ENCODE measurements around the gene TBRG4. TPM values are rescaled to one million over a fixed set of nuclear protein-coding genes. Genes with fewer than 3 reads are reported as not detected.

Gene TBRG4
- polyA plus RNA-seq, 1 donor from 2014 or later: 52.8 TPM

GRCh38 chr7:45065031-45065995, 46.2 kb downstream of the TBRG4 start:
- Histone ChIP-seq H4K20me1 (ENCODE audit: insufficient read depth) (no peaks in the 10 kb centered on the region), H3K9me2 (ENCODE audit: insufficient read depth, low read length) (no peaks in the 10 kb centered on the region), H3F3A (ENCODE audit: insufficient read depth, low read length, poor library complexity, severe bottlenecking) (no peaks in the 10 kb centered on the region), H3K4me2 (ENCODE audit: low read length) (no peak overlapping the region), H3K4me3 (ENCODE audit: low read length) (no peak overlapping the region), H3K79me2 (replicated peaks; ENCODE audit: insufficient read depth, low read length) (no peaks in the 10 kb centered on the region), H3K36me3 (ENCODE audit: insufficient read depth, low read length) (no peaks in the 10 kb centered on the region), H3K27ac (ENCODE audit: low read length) (no peak overlapping the region), H3K9me3 (ENCODE audit: low read length) (no peaks in the 10 kb centered on the region), H2AFZ (ENCODE audit: low read depth, low read length) (no peak overlapping the region), H3K9ac (ENCODE audit: low read length) (no peak overlapping the region), H3K27me3 (ENCODE audit: insufficient read depth, low read depth, low read length) (no peaks in the 10 kb centered on the region)
- TF ChIP-seq EZH2 (IDR thresholded peaks at IDR 0.05; ENCODE audit: borderline replicate concordance, insufficient read depth, low read length, poor library complexity, severe bottlenecking) (no peak), MXI1 (conservative IDR thresholded peaks at IDR 0.05; ENCODE audit: poor library complexity, severe bottlenecking) (no peak), POLR2AphosphoS5 (IDR thresholded peaks at IDR 0.05) (no peak), REST (IDR thresholded peaks at IDR 0.05; ENCODE audit: borderline replicate concordance) (no peak), SMC3 (conservative IDR thresholded peaks at IDR 0.05; ENCODE audit: poor library complexity) (no peak), TAF1 (IDR thresholded peaks at IDR 0.05; ENCODE audit: low read depth) (no peak)

DNA sequence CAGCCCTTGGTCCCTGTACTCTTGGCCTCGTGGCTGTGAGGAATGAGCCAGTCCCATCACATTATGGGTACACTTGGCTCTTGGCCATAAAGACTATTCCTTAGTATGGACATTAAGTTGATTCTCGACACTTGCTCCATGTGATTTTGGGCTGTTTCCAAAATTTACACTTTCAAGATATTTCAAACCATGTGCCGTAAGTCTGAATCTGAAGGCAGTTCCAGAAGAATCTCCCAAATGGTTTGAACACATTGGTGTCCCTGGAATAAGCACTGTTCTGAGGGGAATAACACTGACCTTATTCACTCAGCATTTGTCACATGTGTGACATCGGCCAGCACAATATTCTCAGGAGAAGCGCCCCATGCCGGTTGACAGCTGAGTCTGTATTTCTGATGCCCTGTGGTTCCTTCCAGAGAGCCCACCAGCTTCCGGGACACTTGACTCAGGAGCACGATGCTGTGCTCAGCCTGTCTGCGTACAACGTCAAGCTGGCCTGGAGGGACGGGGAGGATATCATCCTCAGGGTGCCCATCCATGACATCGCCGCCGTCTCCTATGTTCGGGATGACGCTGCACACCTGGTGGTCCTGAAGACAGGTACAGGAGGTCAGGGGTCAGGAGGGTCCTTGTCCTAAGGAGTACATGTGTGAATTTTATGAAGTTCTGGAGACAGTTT, 47.3 kb downstream of the TBRG4 start:
- no peaks in the 10 kb centered on the region for H3K36me3 ChIP-seq (ENCODE audit: insufficient read depth, low read length)
- no peaks in the 10 kb centered on the region for H3F3A ChIP-seq (ENCODE audit: insufficient read depth, low read length, poor library complexity, severe bottlenecking)
- H3K79me2 ChIP-seq (replicated peaks; ENCODE audit: insufficient read depth, low read length): no peaks in the 10 kb centered on the region
- TF ChIP-seq REST (IDR thresholded peaks at IDR 0.05; ENCODE audit: borderline replicate concordance): no peak
- TF ChIP-seq EP300 (conservative IDR thresholded peaks at IDR 0.05; ENCODE audit: poor library complexity, severe bottlenecking): no peak
- TF ChIP-seq, protein P1, sequence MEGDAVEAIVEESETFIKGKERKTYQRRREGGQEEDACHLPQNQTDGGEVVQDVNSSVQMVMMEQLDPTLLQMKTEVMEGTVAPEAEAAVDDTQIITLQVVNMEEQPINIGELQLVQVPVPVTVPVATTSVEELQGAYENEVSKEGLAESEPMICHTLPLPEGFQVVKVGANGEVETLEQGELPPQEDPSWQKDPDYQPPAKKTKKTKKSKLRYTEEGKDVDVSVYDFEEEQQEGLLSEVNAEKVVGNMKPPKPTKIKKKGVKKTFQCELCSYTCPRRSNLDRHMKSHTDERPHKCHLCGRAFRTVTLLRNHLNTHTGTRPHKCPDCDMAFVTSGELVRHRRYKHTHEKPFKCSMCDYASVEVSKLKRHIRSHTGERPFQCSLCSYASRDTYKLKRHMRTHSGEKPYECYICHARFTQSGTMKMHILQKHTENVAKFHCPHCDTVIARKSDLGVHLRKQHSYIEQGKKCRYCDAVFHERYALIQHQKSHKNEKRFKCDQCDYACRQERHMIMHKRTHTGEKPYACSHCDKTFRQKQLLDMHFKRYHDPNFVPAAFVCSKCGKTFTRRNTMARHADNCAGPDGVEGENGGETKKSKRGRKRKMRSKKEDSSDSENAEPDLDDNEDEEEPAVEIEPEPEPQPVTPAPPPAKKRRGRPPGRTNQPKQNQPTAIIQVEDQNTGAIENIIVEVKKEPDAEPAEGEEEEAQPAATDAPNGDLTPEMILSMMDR (IDR thresholded peaks at IDR 0.05; ENCODE audit: poor library complexity, severe bottlenecking): no peak
- TF ChIP-seq SMC3 (conservative IDR thresholded peaks at IDR 0.05; ENCODE audit: poor library complexity): no peak
- TF ChIP-seq TAF1 (IDR thresholded peaks at IDR 0.05; ENCODE audit: low read depth): no peak
- TF ChIP-seq POLR2AphosphoS5 (IDR thresholded peaks at IDR 0.05): no peak
- TF ChIP-seq EZH2 (IDR thresholded peaks at IDR 0.05; ENCODE audit: borderline replicate concordance, insufficient read depth, low read length, poor library complexity, severe bottlenecking): no peak
- no peak for TF ChIP-seq MXI1 (conservative IDR thresholded peaks at IDR 0.05; ENCODE audit: poor library complexity, severe bottlenecking)
- TF ChIP-seq RAD21 (conservative IDR thresholded peaks at IDR 0.05): no peak
- H2AFZ ChIP-seq (ENCODE audit: low read depth, low read length): no peak overlapping the region
- H3K4me3 ChIP-seq (ENCODE audit: low read length): no peak overlapping the region
- H3K9me3 ChIP-seq (ENCODE audit: low read length): no peaks in the 10 kb centered on the region
- no peaks in the 10 kb centered on the region for H3K9me2 ChIP-seq (ENCODE audit: insufficient read depth, low read length)
- H3K27me3 ChIP-seq (ENCODE audit: insufficient read depth, low read depth, low read length): no peaks in the 10 kb centered on the region
- H4K20me1 ChIP-seq (ENCODE audit: insufficient read depth): no peaks in the 10 kb centered on the region
- no peak overlapping the region for H3K4me2 ChIP-seq (ENCODE audit: low read length)
- H3K27ac ChIP-seq (ENCODE audit: low read length): no peak overlapping the region
- no peak overlapping the region for H3K9ac ChIP-seq (ENCODE audit: low read length)
